ENCODE measurements around the gene KRTAP2-2. TPM values are rescaled to one million over a fixed set of nuclear protein-coding genes. Genes with fewer than 3 reads are reported as not detected.

The KRTAP2-2 gene
- total and polyA plus RNA-seq, 3 donors from 2014 or later: not detected

DNA sequence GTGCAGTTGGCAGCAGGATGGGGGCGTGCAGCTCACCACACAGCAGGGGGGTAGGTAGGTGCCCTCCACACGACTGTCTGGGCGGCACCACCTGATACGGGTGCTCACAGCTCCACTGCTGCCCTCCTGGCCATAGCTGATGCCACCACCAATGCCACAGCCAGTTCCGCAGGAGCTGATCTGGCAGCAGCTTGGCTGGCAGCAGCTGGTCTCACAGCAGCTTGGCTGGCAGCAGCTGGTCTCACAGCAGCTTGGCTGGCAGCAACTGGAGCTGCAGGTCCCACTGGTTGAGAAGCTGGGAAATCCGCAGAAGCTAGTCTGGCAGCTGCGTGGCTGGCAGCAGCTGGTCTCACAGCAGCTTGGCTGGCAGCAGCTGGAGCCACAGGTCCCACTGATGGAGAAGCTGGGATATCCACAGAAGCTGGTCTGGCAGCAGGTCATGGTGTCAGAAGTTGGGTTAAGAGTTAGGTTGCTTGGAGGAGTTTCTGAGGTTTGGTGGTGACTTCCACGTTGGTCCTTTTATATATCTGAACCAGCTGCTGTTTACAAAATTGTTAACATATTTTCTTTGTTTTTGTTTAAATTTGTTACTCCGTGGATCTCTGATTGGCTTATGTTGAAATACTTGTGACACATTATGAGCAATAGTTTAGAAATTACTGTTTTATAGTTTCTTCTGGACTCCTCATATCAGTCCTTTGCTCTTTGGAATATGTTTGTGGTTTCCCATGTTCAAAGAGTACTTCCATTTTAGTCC is 28.1 kb downstream of the KRTAP2-2 start, which contains the start of gene KRTAP1-5:
Gene KRTAP1-5, minus strand, starts transcription at position 494 of the 757 bp plus-strand sequence. Its CDS starts 53 bp downstream, at position 441.
- Histone ChIP-seq H3K9me3 (no peaks in the 10 kb centered on the region), H3K4me3 (no peak within 1 kb of the TSS), H3K27ac (no peak within 1 kb of the TSS), H3K4me1 (no peaks in the 10 kb centered on the region), H3K36me3 (ENCODE audit: low read depth, missing control alignments) (no peaks in the 10 kb centered on the region), H3K27me3 (no peaks in the 10 kb centered on the region)
- intact Hi-C loops (cut with DNase I; ENCODE audit: low total_unique reads): no loop called here
- DNase-seq: no peak
- TF ChIP-seq POLR2A (IDR thresholded peaks at IDR 0.05): no peak
- TF ChIP-seq, protein P1, sequence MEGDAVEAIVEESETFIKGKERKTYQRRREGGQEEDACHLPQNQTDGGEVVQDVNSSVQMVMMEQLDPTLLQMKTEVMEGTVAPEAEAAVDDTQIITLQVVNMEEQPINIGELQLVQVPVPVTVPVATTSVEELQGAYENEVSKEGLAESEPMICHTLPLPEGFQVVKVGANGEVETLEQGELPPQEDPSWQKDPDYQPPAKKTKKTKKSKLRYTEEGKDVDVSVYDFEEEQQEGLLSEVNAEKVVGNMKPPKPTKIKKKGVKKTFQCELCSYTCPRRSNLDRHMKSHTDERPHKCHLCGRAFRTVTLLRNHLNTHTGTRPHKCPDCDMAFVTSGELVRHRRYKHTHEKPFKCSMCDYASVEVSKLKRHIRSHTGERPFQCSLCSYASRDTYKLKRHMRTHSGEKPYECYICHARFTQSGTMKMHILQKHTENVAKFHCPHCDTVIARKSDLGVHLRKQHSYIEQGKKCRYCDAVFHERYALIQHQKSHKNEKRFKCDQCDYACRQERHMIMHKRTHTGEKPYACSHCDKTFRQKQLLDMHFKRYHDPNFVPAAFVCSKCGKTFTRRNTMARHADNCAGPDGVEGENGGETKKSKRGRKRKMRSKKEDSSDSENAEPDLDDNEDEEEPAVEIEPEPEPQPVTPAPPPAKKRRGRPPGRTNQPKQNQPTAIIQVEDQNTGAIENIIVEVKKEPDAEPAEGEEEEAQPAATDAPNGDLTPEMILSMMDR (IDR thresholded peaks at IDR 0.05): no peak
- 74 to 87% methylated on average over 4 to 9 of the region's 9 CpGs for WGBS, 2 donors

DNA sequence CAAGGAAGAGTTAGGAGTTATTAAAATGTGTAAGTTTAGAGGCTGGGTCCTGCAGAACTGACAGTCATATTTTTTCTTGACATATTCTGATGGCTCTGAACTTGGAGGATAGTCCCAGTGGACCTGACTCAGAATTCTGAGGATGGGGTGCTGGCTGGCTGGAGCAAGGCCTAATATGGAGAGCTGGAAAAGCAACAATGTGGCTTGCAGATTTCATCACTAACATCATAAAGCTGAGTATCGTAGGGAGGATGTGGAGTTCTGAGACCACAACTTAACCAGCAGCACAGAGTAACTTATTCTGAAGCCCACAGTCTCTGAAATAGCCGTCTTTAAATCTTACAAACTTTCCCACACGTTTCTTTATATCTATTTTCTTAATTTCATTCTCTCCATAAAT is 30.3 kb downstream of the KRTAP2-2 start:
- Histone ChIP-seq H3K27ac (no peak overlapping the region), H3K27me3 (no peaks in the 10 kb centered on the region), H3K4me3 (no peak overlapping the region), H3K36me3 (ENCODE audit: low read depth, missing control alignments) (no peaks in the 10 kb centered on the region), H3K9me3 (no peaks in the 10 kb centered on the region), H3K4me1 (no peaks in the 10 kb centered on the region)
- no peak for DNase-seq
- intact Hi-C loops (cut with DNase I; ENCODE audit: low total_unique reads): no loop called here
- 75 to 87% methylated on average over 3 of the region's 3 CpGs for WGBS, 2 donors
- TF ChIP-seq, protein P1 (IDR thresholded peaks at IDR 0.05): no peak
- no peak for TF ChIP-seq POLR2A (IDR thresholded peaks at IDR 0.05)

DNA sequence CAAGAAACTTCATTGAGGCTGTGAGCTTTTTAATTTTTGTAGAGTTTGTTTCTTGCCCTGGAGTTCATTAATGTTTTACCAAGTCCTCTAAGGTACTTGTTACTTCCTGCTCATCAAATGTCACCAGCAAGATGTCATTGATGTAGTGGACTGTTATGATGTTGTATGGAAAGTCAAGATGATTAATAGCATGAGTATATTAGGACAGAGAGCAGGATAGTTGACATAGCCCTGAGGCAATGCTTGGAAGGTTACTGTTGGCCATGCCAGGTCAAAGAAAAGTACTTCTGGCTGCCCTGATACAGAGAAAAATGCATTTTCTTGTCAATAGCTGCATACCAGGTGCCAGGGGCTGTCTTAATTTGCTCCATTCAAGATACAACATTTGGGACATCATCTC is 34.7 kb downstream of the KRTAP2-2 start:
- TF ChIP-seq, protein P1 (IDR thresholded peaks at IDR 0.05): no peak
- no peak for TF ChIP-seq POLR2A (IDR thresholded peaks at IDR 0.05)
- H3K27ac ChIP-seq: no peak overlapping the region
- intact Hi-C loops (cut with DNase I; ENCODE audit: low total_unique reads): no loop called here
- no peaks in the 10 kb centered on the region for H3K4me1 ChIP-seq
- no peaks in the 10 kb centered on the region for H3K27me3 ChIP-seq
- H3K4me3 ChIP-seq: no peak overlapping the region
- H3K9me3 ChIP-seq: no peaks in the 10 kb centered on the region
- H3K36me3 ChIP-seq (ENCODE audit: low read depth, missing control alignments): no peaks in the 10 kb centered on the region
- DNase-seq: no peak

- no peaks in the 10 kb centered on the region for H3K9me3 ChIP-seq
- intact Hi-C loops (cut with DNase I; ENCODE audit: low total_unique reads): no loop called here
- TF ChIP-seq, protein P1 (IDR thresholded peaks at IDR 0.05): no peak
- TF ChIP-seq POLR2A (IDR thresholded peaks at IDR 0.05): no peak
- no peak for DNase-seq
- no peaks in the 10 kb centered on the region for H3K36me3 ChIP-seq (ENCODE audit: low read depth, missing control alignments)
- H3K27ac ChIP-seq: no peak overlapping the region
- WGBS, 2 donors: 92 to 93% methylated on average over 3 of the region's 3 CpGs
- H3K27me3 ChIP-seq: no peaks in the 10 kb centered on the region
- H3K4me3 ChIP-seq: no peak overlapping the region
- no peaks in the 10 kb centered on the region for H3K4me1 ChIP-seq
Measured at GRCh38 chr17:41019415-41019814, 35.6 kb downstream of the KRTAP2-2 start.

- Histone ChIP-seq H3K4me3 (no peak overlapping the region), H3K4me1 (no peaks in the 10 kb centered on the region), H3K27me3 (no peaks in the 10 kb centered on the region), H3K27ac (no peak overlapping the region), H3K36me3 (ENCODE audit: low read depth, missing control alignments) (no peaks in the 10 kb centered on the region), H3K9me3 (no peaks in the 10 kb centered on the region)
- intact Hi-C loops (cut with DNase I; ENCODE audit: low total_unique reads): no loop called here
- 81 to 85% methylated on average over 3 of the region's 3 CpGs for WGBS, 2 donors
- no peak for DNase-seq
- TF ChIP-seq, protein P1 (IDR thresholded peaks at IDR 0.05): no peak
- TF ChIP-seq POLR2A (IDR thresholded peaks at IDR 0.05): no peak
Measured at GRCh38 chr17:41018541-41018940, 36.5 kb downstream of the KRTAP2-2 start.

Measured in testis (tissue), 3 donors.